ENCODE results near the gene CABP1. TPM values are rescaled to one million over a fixed set of nuclear protein-coding genes. Genes with fewer than 3 reads are reported as not detected.
"Not testable (repeated sequence)": the region's sequence is repeated elsewhere in the genome, so short reads cannot be mapped to it uniquely, and the experiment has no call there.

The CABP1 gene
- polyA plus RNA-seq, 1 donor: 2.5 TPM

DNA sequence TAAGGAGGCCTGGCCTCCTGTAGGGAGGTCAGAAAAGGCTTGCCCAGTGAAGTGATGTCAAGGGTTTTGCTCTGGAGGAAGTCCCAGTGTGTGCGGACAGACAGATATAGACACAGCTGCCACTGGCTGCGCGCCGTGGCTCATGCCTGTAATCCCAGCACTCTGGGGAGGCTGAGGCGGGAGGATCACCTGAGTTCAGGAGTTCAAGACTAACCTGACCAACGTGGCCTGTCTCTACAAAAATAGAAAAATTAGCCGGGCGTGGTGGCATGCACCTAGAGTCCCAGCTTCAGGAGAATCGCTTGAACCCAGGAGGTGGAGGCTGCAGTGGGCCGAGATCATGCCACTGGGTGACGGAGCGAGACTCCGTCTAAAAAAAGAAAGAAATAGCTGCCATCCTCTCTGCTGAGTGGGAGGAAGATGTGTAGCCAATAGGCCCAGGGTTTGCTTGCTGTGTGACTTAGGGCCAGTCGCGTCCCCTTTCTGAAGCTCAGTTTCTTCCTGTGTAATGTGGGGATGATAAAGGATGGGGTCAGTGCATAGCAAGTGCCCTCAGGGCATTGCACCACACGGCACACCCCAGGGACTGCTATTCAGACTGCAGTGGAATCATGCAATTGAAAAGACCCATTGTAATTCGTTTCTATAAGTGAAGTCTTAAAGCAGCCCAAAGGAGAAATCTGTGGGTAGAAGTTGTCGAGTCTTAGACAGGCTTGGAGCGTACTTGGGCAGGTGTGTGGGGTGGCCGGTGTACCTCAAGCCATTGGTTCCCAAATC is 27.9 kb downstream of the CABP1 start:
- DNase-seq: no peak

DNA sequence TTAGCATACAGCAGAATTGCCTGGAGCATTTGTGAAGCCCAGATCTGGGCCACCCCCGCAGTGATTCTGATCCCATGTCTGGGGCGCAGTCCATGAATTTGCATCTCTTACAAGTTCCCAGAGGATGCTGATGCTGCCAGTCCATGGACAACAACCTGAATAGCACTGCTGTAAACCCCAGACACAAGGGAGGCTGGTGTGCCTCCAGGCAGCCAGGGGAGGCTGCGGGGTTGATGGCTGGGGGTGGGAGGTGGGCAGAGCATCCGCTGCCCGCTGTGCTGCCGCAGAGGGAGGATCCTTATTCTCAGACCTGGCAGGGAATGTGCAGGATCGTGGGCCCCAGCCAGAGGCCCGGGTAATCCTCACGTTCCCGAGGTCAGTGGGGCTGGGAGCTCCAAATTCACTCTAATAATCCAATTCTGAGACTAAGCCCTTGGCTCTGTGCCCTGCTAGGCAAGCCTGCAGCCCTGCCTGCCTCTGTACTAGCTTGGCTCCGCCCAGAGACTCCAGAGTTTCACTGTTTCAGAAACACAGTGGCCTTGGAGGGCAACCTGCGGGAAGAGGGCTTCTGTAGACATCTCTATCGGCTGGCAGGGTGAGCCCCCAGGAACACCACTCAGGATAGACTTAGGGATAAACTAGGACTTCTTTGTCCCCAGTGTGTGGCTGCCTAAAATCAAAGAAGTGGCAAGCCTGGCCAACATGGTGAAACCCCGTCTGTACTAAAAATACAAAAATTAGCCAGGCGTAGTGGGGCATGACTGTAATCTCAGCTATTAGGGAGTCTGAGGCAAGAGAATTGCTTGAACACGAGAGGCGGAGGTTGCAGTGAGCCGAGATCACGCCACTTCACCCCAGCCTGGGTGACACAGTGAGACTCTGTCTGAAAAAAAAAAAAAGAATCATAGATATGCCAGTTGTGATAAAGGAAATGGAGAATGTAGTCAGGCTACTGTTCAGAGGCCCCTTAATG is 28.7 kb downstream of the CABP1 start:
- peak; percentile 32 for DNase-seq

DNA sequence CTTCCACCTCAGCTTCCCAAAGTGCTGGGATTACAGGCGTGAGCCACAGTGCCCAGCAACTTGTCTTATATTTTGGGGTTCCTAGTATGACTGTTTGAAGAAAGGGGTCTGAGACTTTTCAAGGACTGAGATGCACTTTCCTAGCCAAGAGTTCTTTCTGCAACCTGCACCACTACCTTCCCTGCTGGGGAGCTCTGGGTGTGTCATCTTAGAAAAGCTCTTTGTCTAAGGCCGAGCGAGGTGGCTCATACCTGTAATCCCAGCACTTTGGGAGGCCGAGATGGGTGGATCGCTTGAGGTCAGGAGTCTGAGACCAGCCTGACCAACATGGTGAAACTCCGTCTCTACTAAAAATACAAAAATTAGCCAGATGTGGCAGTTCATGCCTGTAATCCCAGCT is 29.8 kb downstream of the CABP1 start:
- DNase-seq: not testable (repeated sequence)

DNA sequence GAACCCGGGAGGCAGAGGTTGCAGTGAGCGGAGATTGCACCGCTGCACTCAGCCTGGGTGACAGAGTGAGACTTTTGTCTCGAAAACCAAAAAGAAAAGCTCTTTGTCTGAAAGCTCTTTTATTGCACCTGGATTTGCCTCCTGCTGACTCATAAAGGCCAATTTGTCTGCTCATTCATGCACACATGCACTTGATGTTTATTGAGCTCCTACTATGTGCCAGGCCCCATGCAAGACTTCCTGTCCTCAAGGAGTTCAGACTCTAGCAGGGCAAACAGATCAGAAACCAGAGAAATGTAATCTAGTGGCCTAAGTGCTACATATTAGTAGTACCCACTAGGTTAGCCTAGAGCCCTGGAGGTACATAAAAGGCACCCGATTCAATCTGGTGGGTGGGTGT is 30.2 kb downstream of the CABP1 start:
- no peak for DNase-seq

- DNase-seq: no peak
Observed at GRCh38 chr12:120674097-120674636, 33.7 kb downstream of the CABP1 start.

- no peak for DNase-seq
Observed at GRCh38 chr12:120677765-120678473, 37.5 kb downstream of the CABP1 start.

- no peak for DNase-seq
Observed at GRCh38 chr12:120678572-120678971, 38.1 kb downstream of the CABP1 start.

DNA sequence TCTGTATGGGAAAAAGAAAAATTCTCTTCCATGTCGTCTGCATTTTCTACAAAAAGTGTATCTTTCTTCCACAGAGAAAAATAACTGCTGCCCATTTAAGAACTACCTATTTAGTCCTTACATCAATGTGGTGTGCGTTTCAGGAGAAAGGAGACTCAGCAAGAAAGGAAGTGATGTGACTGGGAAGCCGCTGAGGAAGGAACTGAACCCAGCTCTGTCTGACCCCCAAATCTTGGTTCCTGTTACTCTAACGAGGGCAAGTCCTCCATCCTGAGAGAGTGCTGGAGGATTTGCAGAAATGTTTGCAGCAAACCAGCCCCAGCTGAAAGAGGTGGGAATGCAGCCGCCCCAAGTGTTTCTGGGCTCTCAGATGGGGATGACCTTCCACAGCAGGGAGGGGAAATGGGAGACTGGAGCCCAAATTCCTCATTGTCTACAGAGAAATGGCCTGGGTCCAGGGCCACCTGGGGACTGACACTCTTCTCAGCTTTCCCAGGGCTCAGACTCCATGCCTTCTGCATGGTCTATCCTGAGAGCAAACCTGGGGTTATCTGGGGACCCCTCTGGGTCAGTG is 39.8 kb downstream of the CABP1 start:
- DNase-seq: no peak

GRCh38 chr12:120684523-120684932 is 44.1 kb downstream of the CABP1 start:
- no peak for DNase-seq

DNA sequence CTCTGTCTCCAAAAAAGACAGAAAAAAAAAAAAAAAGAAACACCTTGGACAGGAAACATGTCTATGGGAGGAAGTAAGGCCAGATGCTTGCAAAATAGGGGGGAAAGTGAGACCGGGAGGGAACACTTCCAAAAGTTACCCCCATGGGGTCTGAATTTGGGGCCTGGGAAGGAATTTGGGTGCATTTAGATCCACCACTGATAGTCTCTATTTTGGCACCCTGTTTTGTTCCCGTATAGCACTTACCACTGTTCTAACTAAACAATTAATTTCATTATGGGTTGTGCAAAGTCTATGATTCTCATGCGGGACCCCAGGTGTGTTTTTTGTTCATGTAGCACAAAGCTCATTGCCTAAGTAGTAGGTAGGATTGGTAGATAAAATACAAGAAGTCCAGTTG is 45.1 kb downstream of the CABP1 start:
- no peak for DNase-seq

DNA sequence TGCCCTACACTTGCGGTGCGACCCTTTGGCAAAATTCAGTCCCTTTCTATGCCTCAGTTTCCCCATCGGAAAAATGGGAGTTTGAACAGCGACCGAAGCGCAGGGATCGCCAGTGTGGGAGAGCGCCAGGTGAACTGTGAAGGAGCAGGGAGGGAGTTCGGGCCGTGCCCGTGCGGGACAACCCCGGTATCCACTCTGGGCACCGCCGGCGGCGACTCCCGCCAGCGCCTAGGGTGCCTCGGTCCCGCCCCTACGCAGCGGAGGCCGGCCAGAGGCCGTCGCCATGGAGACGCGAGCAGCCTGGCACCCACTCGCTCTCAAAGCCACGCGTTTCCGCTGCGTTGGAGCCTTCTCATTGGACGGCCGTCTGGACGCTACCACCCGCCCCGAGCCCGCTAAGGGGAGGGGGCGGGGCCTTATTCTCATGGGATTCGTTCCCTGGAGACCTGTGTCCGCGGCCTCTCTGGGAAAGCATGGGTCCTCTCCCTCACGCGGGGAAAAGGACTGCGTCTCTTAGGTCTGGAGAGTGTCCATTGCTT is 45.8 kb downstream of the CABP1 start:
- DNase-seq: peak; percentile 92

DNA sequence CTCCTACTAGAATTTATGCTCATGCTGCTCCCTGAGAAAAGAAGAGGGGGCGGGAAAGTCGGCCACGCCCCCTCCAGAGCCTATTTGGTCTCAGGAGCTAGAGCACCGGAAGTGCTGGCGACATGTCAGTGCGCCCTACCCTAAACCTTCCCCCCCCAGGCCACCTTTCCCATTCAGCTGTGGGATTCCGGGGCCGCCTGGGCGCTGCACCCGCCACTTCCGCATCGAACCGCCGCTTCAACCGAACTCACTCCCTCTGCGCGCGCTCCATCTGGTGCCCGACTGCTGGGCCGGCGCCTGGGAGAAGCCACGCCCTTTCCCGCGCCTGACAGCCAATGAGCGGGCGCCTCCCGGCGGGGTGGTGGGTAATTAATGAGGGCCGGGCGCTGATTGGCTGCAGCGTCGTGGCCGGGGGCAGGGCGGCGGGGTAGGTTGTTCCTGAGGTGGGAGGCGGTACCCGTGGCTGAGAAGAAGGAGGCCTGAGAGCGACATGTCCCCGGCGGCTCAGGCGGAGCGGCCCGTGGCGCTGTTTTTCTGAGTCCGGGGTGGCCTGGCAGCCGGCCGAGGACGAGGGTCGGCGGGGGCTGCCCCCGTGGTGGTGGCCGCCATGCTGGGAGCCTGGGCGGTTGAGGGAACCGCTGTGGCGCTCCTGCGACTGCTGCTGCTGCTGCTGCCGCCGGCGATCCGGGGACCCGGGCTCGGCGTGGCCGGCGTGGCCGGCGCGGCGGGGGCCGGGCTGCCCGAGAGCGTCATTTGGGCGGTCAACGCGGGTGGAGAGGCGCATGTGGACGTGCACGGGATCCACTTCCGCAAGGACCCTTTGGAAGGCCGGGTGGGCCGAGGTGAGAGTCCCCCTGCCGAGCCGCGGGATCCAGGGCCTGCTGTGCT is 46.5 kb downstream of the CABP1 start, which contains the start of gene MLEC:
Gene MLEC, plus strand, starts transcription at position 460 of the 888 bp plus-strand sequence. Its CDS starts 148 bp downstream, at position 608.
- DNase-seq: peak; percentile 98

- peak; percentile 35 for DNase-seq
Observed at GRCh38 chr12:120687578-120688289, 47.3 kb downstream of the CABP1 start.

DNA sequence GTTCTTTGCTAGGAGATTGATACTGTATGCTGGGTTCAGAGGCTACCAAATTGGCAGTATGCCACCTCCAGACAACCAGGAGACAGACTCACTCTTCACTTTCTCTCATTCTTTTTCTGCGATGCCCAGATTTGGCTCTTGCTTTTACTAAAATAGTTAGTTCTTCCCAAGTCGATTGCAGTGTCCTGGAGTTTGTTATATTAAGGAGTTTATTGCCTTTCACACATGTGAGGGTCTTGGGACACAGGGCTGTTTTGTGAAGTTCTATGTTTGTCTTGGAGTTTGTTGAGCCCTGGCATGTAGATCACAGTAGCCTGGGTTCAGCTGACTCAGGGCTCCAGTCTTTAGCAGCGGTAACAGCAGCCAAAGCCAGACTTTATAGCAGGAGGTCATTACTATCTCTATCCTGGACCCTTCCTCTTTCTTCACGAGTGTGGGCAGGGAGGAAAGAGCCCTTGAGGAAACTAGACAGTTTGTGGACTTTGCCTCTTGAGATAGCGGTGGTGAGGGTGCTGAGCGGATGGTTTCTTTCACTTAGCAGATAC is 48.2 kb downstream of the CABP1 start:
- no peak for DNase-seq

DNA sequence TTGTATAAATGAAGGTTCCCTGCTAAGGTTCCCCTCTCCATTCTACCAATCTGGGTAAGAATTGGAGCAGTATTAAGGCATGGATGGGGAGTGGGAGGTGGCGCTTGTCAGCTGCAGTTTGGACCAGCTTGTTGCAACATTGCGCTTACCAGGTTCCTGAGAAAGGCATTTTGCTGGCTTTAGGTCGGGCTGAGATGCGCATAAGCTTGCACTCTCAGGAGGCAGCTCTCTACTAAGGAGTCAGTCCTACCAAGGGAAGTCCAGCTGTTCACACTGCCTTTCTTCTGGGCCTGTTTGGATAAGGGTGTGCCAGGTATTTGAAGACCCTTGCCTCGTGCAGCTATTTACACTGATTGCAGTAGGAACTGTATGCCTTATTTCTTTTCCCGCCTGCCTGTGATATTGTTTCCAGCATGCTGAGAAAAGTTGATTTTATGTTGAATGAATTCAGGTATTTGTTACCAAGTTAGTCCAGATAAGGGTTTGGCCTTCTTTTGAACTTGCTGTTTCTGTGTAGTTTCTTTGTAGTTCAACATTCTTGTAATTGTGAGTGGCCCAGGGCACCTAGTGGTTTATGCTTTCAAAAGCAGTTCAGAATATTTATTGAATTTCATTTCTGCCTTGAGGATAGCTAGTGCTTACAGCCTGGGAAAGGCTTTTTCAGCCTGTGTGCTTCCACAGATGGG is 49.1 kb downstream of the CABP1 start:
- DNase-seq: no peak

DNA sequence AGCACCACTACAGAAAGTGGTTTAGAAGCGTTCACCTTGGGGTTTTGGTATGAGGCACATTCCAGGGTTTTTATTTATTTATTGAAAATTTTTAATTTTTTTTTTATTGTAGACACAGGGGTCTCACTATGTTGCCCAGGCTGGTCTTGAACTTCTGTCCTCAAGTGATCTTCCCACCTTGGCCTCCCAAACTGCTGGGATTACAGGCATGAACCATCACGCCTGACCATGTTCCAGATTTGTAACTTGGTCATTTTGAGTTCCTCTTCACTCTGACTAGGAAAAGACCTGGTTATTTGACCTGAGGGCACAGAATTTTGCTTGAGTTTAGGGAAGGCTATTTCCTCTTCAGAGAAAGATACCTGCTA is 49.6 kb downstream of the CABP1 start:
- DNase-seq: no peak

DNA sequence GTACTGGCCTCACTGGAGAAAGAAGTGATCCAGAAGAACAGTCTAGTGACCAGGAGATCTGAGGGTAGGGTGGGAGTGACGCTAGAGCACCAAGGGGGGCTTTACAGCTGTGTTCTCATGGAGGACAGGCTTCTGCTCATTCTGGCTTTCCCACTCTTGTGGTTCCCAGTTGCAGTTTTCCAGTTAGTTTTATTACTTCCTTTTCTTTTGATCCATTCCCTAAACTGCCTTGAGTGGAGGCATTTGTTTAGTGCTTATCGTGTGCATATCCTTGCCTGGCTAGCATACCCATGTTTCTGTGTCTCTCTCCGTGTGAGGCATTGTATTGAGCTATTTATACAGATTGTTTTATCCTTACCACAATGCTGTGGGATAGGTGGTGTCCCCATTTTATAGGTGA is 50.6 kb downstream of the CABP1 start:
- no peak for DNase-seq

DNA sequence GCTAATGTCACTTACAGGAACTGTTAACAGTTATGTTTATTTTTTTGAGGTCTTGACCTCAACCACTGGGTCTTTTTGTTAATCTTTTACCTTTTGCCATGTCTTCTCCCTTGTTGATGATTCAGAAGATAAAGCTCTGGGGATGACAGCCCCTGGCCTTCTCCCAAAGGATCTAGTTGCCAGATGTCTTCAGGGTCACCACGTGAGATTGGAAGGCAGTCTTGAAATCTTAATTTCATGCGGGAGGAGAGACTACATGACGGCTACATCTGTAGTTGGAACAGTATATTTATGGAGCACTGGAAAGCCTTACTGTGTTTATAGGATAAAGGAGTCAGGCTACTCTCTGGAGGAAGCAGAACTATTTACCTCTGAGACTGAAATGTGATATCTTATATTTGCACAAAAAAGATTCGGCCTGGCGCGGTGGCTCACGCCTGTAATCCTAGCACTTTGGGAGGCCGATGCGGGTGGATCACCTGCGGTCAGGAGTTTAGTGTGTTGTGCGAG is 52.2 kb downstream of the CABP1 start:
- DNase-seq: no peak

DNA sequence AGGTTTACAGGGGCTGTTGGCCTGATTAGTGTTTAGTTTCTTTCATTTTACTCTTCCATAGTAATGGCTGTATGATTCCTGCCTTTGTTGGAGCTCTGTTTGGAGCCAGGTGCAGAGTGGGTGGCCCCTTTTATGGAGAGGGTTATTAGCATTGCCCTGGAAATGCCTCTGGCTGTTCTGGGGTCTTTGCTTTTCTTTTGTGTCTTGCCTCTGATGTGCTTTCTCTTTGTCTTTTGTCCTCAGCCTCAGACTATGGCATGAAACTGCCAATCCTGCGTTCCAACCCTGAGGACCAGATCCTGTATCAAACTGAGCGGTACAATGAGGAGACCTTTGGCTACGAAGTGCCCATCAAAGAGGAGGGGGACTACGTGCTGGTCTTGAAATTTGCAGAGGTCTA is 53.4 kb downstream of the CABP1 start:
- DNase-seq: no peak

Measured in hindlimb muscle (tissue), 1 donor.